GM21423 (cell line): Measurements from ENCODE around the gene FGD2.
A peak's percentile ranks its signal among the peaks of the same experiment; 100 is the strongest.

Source experiments
- ATAC-seq: cut with Tn5 transposase; IDR thresholded peaks from one replicate; pipeline ENCODE4 v1.9.1; 2021; ENCODE audit warnings: mild to moderate bottlenecking, moderate library complexity; ENCODE audit not compliant: unreplicated experiment

FGD2 gene

DNA sequence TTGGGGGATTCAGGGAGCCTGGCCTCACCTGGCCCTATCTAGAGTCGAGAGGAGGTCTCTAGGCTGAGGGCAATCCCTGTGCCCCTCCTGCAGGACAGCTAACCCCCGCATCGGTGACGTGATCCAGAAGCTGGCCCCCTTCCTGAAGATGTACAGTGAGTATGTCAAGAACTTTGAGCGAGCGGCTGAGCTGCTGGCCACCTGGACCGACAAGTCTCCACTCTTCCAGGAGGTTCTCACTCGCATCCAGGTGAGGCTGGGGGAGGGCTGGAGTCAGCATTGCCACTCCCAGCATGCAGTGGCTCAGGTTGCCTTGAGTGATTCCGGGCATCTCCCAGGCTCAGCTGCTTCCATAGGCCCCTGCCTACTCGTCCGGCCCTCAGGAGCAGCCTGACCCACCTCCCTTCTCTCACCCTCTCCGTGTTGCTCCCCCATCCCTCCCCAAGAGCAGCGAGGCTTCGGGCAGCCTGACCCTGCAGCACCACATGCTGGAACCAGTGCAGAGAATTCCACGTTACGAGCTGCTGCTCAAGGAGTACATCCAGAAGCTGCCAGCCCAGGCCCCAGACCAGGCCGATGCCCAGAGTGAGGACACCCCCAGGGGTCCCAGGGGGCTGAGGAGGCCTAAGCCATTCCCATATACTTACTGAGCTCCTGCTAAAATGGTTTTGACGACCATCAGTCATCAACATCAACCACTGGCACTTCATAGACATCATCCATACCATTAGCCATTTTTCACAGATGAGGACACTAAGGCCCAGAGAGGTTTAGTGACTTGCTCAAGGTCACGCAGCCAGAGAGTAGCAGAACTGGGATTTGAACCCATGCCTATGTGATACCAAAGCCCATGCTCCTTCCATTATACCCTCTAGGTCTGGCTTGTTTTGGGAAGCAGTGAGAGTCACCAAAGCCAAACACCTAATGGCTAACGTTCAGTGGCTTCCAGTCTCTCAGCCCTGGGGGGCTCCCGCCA is 8.3 kb downstream of the FGD2 start:
- ATAC-seq = no peak

DNA sequence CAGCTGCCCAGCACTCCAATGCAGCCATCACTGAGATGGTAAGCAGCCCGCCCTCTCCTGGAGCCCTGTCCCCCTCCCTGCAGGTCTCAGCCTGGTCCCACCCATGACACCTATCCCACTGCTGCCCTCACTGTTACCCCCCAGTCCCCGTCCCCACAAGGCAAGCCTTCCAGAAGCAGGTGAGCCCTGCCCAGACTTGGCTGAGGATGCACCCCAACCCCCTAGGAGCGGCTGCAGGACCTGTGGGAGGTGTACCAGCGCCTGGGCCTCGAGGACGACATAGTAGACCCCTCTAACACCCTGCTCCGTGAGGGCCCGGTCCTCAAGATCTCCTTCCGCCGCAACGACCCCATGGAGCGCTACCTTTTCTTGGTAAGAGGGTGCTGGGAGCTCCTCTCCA is 9.2 kb downstream of the FGD2 start:
- no peak for ATAC-seq

DNA sequence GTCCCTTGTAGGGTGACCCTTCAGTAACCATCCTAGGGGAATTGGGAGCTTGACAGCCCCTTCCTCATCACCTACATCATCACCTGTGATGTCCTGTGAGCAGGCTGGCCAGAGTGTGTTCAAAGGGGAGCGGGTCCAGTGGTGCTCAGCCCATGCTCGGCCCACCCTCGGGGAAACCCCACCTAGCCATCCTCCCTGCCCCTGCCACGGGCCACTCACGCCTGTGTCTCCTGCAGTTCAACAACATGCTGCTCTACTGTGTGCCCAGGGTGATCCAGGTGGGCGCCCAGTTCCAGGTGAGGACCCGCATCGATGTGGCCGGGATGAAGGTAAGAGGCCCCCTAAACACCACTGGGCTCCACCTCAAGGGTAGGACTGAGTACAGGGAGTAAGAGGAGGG is 10.1 kb downstream of the FGD2 start:
- no peak for ATAC-seq

DNA sequence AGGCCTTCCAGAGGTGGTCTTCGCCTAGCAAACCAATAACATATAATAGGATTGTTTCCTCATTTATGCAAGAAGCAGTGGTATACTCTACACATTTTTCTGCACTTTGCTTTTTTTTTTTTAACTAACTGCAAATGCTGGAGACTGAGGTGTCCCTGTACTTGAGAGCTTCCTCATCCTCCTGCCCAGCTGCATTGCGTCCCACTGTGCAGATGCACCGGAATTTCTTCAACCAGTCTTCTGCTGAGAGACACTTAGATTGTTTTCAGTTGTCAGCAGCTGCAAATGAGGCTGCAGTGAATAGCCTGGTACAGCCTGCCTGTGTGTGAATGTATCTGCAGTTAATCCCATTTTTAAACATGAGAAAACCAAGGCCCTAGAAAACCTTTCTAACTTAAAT is 11.5 kb downstream of the FGD2 start:
- no peak for ATAC-seq

DNA sequence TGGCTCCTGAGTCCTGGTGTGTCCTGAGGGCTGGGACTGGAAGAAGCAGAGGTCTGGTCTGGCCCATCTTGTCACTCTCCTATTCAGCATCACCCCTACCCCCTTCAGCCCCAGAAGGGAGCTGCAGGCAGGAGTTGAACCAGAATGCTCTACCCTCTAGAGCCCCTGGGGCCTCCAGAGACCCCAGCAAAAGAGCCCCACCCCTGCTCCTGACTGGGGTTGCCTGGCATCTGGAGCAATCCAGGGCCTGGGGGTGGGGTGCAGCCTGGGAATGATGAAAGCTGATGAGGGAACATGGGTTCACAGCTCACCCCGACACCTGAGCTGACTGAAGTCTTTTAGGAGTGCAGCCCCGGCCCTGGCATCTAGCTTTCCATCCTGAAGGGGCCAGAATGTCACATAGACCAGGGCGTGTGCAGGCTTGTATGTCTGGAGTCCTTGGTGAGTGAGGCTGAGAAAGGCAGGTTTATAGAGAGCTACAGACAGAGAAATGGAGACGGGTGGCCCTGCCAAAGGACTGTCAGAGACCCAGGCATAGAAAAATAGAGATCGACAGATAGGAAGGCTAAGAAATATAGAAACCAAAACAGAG is 12.2 kb downstream of the FGD2 start:
- no peak for ATAC-seq

DNA sequence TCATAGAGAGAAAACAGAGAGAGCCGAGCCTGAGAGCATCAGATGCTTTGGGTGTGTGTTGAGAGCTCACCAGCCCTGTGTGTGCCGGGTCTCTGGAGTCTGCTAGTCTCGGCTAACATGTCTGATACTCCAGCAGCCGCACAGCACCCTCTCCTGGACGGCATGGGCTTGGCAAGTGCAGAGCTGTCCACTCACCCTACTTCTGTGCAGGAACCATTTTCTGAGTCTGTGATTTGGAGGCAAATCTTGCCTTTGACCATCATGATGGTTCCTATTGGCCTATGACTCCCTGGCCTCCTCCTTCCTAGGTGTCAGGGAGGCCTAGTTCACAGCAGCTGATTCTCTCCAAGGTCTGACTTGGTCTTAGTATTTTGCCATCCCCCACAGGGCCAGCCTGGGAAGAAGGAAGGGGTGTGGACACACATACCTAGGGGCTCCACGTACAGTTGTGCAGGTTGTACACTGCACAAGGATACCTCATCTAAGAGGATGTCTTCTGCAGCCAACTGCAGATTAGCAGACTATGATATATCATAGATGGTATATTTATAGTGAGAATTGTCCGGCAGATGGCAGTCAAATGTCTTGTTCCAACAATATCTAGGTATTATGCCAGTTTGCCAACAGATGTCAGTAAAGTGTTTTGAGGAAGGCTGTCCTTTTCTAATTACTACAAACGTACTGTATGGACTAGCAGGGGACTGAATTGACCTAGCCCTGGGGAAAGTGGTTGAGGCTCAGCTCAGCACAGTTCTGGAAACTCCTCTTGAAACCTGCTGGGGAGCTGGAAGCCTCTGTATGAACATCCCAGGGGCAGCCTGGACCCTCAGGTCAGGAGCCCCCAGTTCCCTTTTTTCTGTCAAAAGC is 13.0 kb downstream of the FGD2 start:
- ATAC-seq = peak; percentile 85

DNA sequence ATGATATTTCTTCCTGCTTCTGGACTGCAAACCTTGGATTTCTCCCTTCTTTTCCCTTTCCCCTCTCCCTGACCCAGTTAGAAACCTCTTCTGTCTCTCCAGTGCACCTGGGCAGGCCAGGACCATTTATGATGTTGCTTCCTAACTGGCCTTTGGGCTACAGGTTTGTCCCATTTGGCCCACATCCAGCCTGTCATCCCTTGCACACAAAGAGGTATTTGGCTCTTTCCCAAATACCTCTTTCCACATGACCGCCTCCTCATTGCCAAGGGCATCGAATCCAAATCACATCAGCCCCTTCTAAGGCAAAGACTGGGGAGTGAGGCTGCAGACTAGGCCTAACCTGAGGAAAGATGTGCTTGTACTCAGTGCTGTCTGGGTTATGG is 13.6 kb downstream of the FGD2 start:
- ATAC-seq = no peak

DNA sequence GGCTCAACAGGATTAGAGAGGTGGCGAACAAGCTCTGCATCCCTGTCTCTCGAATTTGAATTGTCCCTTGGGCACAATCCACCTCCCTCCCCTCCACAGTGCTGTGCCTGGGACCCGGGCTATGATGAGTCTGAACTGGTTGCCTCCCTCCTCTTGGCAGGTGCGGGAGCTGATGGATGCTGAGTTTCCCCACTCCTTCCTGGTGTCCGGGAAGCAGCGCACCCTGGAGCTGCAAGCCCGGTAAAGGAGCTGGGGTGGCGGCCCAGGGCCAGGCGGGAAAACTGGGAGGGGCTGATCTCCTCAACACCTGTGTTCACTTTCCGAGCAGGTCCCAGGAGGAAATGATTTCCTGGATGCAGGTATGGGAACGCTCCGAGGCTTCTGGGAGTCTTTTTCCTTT is 14.9 kb downstream of the FGD2 start:
- no peak for ATAC-seq

DNA sequence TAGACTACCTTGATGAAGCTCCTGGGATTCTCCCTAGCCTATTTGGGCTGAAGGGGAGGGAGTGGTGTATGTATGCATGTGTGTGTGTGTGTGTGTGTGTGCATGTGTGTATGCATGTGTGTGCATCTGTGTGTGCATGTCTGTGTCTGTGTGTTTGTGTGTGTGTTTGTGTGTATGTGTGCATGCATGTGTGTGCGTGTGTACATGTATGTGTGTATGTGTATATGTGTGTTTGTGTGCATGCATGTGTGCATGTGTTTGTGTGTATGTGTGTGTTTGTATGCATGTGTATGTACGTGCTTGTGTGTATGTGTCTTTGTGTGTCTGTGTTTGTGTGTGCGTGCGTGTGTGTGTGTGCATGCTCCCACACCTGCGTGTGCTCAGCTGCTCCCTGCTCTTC is 15.4 kb downstream of the FGD2 start:
- no peak for ATAC-seq

DNA sequence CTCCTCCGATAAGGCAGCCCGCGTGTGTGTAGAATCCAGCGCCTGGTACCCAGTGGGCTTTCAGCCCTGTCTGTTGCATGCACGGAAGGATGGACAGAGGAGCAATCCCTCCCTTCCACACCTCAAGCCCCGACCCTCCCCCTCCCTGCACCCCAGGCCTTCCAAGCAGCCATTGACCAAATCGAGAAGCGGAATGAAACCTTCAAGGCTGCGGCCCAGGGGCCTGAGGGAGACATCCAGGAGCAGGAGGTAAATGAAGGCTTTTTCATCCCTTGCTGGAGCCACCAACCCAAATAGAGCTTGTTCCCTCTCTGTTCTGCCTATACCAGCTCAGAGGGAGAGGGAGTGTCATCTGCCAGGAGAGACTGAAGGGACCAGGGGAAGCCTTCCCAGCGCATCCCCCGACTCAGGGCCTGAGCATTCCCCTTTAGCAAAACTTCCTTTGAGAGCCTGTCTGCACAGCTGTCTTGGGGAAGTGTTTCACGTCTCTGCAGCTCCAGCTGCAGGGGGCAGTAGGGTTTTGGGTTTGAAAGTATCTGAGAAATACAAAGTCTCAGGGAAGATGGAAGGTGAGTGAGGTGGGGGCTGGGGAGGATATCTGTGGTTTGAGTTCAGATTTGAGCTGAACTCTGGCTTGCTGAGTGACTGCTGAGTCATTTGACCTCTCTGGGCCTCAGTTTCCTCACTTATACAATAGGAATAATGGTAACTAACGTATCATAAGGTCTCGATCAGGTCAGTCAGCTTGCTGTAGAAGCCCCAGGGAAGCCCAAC is 16.1 kb downstream of the FGD2 start:
- no peak for ATAC-seq

DNA sequence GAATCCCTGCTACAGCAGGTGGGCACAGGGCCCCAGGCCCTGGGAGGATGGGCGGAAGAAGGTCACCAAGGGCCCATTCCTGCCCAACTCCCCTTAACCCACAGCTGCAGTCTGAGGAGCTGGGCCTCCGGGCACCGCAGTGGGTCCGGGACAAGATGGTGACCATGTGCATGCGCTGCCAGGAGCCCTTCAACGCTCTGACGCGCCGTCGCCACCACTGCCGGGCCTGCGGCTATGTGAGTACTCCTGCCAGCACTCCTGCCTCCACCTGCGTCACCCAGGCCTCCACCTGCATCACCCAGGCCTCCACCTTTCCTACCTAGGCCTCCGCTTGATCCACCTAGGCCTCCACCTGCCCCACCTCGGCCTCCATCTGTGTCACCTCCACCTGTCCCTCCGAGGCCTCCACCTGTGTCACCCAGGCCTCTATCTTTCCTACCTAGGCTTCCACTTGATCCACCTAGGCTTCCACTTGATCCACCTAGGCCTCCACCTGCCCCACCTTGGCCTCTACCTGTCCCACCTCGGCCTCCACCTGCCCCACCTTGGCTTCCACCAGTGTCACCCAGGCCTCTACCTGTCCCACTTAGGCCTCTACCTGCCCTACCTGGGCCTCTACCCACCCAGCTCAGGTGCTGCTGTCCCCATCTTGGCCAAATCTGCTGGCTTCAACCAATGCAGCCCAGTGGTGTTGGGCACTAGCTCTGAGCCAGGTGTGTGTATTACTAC is 16.8 kb downstream of the FGD2 start:
- ATAC-seq = no peak

DNA sequence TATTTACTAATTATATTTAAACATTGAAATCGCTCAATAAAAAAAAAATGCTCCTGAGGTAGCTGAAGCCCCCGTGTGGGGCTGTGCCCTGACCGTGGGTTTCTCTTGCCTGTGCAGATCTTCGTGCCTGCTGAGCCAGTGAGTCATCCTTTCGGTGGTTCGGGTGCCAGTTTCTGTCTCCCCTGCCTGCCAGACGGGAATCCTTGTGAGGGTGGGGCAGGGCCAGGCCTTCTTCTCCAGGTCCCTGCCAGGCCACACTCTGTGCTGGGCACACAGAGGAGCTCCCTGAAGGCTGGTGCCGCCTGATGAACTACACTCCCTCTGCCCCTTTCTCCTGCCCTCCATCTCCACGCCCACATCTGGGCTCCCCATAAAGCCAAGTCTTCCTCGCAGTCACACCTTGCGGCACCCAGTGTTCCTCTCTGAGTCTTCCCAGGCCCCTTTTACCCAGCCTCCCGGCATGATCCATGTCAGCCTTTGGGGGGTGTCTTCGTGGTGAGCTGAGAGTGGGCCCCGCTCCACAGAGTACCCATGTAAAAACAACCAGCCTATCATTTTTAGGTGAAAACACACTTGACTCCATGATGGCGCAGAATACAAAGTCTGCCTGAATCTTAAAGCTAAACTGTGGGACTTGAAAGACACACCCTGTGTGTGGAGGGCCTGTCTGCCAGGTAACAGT is 19.3 kb downstream of the FGD2 start:
- ATAC-seq = no peak

DNA sequence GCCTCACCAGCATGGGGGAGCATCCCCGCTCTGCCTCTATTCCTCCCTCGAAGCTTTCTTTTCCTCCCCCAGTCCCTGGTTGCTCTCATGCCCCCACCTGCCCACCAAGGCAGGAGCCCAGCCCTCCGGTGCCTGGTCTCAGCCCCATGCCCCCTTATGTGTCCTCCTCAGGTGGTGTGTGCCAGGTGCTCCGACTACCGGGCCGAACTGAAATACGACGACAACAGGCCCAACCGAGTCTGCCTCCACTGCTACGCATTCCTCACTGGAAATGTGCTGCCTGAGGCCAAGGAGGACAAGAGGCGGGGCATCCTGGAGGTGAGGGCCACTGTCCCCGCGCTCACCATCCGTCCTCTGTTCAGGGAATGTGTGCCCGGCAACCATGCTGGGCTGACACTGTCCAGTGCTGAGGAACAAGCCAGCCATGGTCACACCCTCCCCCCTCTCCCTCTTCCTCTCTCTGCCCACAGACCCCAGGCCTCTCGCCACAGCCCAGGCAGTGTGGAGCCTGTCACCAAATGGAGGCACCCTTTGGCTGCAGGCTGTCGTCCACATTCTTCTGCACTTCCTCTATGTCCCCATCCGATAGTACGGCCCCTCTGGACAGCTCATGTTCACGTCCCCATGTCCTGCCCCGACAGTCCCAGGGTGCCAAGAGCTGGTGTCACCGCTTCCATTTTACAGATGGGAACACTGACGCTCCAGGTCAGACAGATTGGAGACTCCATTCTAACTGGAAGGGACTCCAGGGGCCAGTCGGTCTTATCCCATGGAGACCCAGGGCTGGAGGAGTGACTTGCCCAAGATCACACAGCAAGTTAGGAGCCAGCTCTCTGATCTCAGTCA is 20.4 kb downstream of the FGD2 start:
- no peak for ATAC-seq

DNA sequence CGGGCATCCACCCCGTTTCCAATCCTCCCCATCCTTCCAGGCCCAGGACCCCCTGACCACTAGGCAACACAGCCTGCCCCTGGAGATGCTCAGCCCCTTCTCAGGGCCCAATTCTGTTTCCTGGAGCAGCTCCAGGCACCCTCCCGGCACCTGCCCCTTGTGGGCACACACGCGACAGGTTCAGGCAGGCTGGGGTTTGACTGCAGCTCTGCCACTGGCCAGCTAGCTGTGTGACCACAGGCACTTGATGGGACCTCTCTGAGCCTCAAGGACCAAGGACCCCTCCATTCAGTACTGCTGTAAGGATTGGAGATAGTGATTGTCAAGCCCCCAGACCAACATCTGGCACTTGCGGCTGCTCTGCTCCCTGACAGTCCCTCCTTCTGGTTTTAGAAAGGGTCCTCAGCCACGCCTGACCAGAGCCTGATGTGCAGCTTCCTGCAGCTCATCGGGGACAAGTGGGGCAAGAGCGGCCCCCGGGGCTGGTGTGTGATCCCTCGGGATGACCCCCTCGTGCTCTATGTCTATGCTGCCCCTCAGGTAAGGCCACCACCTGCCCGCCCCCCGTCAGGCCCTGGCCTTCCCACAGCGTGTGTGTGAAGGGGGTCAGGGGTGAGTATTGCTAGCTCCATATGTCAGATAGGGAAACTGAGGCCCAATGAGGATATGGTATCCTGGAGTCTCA is 21.7 kb downstream of the FGD2 start:
- ATAC-seq = no peak

DNA sequence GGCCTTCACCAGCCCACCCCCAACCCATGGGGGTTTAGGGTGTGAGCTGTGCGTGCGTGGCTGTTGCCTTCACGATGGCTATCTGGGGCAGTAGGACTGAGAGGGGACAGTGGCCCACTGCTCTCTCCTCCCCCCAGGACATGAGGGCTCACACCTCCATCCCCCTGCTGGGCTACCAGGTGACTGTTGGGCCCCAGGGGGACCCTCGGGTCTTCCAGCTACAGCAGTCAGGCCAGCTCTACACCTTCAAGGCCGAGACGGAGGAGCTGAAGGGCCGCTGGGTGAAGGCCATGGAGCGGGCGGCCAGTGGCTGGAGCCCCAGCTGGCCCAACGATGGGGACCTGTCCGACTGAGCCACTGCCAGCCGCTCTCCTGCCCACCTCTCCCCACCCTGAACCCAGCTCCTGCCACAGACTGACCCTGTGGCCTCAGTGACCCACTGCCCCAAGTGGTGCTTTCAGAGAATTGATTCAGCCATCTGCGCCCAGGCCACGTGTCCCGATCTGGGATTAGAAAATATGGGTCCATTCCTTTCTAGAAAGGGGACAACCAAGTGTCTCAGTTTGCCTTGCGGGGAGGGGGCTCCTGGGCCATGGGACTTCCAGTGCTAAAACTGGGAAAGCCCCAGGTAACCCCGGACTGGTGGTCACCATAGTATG is 22.5 kb downstream of the FGD2 start:
- ATAC-seq = no peak

DNA sequence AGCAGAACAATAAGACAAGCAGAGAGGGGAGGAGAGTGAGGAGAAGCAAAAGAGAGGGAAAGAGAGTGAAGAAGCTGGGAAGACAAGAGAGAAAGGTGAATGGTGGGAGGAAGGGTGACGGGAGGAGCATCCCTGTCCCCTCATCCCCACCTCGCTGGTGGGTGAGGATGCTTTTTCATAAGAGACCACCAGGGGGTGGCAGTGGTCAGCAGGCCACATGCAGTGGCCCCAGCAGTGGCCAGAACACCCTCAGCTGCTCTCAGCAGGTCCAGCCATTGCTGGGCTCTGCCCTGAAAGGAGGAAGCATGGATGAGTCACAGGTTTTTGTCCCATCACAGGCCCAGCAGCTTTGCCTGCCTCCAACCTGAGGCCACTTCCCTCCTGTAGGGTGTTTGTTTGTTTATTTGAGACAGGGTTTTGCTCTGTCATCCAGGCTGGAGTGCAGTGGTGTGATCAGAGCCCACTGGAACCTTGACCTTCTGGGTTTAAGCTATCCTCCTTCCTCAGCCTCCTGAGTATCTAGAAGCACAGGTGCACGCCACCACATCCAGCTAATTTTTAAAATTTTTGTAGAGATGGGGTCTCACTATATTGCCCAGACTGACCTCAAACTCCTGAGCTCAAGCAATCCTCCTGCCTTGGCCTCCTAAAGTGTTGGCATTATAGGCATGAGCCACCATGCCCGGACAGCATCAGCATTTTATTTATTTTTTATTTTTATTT is 24.0 kb downstream of the FGD2 start:
- ATAC-seq = peak; percentile 45

DNA sequence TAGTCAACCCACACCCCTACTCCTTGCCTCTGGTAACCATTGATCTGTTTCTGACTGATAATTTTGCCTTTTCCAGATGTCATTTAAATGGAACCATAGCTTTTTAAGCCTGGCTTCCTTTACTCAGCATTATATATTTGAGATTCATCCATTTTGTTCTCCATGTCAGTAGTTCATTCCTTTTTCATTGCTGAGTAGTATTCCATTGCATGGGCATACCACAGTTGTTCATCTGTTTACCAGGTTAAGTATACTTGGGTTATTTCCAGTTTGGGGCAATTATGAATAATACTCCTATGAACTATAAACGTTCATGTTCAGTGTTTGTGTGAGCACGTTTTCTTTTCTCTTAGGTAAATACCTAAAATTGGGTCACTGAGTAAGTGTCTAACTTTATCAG is 25.1 kb downstream of the FGD2 start:
- no peak for ATAC-seq
